ENCODE results near the gene DEPDC5.
"Not testable (repeated sequence)": the region's sequence is repeated elsewhere in the genome, so short reads cannot be mapped to it uniquely, and the experiment has no call there.

The DEPDC5 gene

DNA sequence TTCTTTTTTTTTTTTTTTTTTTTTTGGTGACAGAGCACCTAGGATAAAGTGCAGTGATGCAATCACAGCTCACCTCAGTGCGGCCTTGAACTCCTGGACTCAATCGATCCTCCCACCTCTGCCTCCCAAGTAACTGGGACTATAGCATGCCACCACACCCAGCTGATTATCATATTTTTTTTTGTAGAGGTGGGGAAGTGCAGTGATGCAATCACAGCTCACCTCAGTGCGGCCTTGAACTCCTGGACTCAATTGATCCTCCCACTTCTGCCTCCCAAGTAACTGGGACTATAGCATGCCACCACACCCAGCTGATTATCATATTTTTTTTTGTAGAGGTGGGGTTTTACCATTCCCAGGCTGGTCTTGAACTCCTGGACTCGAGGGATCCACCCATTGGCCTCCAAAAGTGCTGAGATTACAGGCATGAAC, 61.6 kb downstream of the DEPDC5 start:
- not testable (repeated sequence) for DNase-seq (ENCODE audit: low read depth)

DNA sequence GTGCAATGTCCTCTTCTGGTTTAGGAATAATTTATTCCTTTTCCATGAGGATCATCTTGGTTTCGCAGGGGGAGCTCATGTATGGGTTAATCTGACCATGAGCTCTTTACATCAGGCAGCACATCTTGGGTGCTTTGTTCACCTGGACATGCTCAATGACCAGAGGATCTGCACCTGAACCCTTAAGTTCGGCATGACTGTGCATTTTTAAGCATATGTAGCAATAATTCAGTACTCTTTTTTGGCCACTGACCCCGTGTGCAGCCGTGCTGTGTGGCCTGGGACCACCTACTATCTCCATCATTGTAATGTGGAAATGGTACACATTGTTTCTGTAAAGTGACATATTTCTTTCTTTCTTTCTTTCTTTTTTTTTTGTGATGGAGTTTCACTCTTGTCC, 62.9 kb downstream of the DEPDC5 start:
- DNase-seq (ENCODE audit: low read depth) = no peak

DNA sequence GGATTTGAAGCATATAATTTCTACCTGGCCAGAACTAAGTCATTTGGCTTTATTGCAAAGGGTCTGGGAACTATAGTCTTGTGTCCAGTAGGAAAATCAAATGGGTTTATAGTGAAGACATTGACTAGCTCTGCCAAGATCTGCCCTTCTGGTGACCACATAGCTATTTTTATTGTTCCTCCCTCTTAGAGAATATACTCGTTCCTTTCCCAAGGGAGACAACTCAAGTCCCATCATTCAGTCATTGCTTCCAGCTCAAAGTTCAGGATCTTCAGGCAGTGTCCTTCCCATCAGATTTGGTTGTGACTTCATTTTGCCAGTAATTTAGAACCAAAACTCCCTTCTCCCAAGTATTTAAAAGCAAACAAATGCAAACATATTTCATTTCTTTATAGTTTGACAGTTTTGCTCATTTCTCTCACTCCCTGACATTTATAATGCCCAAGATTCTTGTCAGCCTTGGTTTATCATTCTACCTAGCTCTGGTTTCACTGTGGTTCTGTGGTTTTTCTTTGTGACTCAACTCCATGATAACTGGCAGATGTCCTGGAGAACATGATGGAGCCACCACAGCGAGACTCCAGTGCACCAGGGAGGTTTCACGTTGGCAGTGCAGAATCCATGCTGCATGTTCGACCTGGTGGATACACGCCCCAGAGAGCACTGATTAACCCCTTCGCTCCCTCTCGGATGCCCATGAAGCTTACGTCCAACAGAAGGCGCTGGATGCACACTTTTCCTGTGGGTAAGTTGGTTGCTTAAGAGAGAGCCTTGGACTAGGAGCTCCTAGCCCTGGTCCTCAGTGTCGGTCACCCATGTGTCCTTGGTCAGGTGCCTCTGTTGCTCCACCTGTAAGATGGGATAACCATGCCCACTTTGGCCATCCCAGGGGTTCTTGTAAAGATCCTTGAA, 64.9 kb downstream of the DEPDC5 start:
- DNase-seq (ENCODE audit: low read depth) = peak; percentile 0

DNA sequence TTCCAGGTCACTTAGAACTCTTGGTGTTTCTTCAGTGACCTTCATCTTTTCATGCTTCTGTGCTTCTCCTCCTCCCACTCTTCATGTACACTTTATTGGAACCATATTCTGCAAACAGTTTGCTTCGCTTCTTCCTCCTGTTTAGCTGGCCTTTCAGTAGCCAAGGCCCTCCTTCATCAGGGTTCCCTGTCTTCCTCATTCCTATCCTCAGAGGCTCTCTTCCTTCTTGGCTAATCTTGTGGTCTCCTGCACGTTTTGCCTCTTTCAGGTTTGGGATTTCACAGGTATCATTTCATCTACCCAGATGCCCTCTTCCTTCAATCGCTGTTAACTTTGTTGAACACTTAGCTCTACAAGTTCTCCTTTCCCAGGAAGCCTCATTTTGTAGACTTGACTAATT, 66.8 kb downstream of the DEPDC5 start:
- DNase-seq (ENCODE audit: low read depth) = no peak

DNA sequence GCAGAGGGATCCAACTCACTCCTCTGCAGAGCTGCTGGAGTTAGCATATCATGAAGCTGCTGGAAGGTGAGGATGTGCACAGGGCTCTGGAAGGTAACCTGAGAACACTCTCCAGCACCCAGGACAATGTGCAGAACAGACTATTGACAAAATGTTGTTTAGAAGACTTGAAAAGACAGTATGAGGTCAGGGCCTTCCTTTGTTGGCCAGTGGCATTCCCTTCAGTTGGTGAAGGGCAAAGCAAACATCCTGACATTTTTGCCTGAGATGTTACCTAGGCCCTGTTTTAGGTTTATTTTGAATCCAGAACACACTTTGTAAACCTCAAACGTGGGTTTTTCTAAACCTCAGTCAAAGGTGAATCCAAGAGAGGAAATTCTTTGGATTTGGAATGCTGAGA, 67.8 kb downstream of the DEPDC5 start:
- DNase-seq (ENCODE audit: low read depth) = no peak

DNA sequence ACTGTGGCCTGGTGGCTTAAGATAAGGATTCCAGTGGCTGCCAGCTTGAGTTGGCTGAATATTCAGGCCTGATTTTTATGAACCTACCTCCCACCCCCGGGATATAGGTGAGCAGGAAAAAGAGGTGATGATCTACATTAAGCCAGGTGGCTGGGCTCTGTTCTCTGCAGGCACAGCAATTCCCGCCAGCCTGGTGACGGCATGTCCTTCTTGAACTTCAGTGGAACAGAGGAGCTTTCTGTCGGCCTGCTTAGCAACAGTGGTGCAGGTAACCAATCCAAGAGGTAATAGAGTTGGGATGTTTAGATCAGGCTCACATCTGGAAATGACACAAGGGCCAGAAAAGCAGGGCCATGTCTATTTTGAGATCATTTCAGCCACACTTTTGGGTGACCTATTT, 68.7 kb downstream of the DEPDC5 start:
- DNase-seq (ENCODE audit: low read depth) = no peak

DNA sequence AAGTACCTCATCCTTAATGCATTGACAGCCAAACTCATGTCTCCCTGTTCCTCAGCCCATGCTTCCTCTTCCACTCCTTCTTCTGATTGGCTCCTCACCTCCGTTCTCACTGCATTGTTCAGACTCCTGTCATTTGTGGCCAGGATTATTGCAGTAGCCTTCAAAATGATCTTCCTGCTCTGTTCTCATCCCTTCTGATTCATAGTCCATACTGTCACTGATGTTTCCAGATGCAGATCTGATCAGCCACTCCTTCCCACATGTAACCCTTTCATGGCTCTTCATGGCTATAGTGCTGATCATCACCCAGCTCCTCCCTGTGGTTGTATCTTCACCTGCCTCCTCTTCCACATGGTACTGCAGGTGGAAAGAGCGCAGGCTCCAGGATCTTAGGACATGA, 71.7 kb downstream of the DEPDC5 start:
- no peak for DNase-seq (ENCODE audit: low read depth)

DNA sequence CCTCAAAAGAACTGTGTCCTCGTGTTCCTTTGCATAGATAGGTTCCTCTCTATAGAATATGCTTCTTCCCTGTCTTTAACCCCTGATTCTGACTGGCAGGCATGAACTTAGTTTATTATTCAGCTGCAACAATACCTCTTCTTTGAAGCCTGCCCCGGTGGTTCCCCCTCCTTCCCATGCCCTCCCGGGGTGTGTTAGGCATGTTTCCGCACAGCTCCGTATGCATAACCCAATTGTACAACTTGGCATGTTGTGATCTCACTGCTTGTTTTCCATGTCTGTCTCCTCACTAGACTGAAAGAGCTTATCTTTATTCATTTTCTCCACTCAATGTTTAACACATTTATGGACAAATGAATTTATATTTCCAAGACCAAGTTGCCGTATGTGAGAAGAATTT, 72.6 kb downstream of the DEPDC5 start:
- no peak for DNase-seq (ENCODE audit: low read depth)

DNA sequence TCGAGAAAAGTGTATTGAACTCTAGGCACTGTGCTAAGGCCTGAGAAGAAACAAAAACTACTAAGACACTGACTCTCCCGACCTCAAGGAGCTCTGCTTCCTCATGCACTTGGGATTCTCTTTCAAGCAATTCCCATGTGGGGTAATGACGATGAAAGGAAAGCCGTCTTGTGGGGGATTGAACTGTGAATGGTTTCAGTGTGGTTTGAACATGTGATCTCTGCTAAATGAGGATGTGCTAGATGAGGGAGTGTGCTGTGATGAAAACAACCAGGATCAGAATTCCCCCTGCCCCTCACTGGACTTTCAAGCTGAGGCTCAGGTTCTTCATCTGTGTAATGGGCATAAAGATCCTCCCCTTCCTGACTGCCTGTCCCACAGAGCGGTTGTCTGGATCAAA, 74.9 kb downstream of the DEPDC5 start:
- no peak for DNase-seq (ENCODE audit: low read depth)

DNA sequence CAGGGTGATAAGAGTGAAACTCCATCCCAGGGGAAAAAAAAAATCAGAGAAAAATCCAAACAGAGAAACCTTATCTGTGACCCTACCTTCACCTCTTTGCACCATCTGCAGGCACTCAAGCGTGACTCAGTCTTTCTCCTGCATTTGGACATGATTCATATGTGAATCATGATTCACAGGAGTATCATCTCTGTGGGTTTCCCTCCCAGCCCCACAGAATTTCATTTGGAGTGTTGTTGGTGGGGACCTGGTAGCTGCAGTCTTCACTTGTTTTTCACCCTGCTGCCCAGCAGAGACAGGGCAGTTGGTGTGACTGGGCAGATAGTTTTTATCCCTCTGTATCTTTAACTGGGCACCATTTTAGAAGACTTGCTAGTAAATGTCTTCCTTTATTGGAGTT, 75.7 kb downstream of the DEPDC5 start:
- peak; percentile 65 for DNase-seq (ENCODE audit: low read depth)

DNA sequence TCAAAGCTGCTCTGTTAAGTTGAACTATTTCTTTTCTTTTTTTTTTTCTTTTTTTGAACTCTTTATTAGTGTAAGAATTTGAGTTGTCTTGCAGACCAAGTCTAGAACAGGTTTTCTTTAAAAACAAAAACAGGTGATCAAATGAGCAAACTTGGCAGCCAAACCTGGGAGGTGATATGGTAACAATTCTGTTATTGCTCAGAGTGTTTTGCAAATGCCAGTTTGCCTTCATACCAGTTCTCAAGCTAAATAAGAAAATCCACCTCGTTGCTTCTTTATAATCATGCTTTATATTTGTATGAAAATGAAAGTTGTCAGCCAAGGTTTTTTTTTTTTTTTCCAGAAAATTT, 76.9 kb downstream of the DEPDC5 start:
- no peak for DNase-seq (ENCODE audit: low read depth)

DNA sequence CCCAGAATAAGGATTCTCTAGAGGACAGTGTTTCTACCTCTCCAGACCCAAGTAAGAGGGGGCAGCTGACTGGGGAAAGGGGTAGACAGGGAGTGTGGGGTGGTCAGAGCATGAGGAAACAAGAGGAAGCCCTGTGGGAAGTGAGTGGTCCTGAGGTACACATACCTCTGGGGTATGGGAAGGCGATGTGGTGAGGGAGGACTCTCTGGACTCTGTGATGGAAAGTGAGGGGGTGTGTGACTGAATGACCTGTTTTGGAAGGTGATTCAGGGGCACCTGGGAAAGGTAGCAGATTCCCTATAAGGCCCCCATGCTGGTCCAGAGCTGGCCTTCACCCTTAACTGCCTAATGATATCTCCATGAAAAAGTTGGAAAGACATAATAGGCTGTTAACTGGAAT, 80.1 kb downstream of the DEPDC5 start:
- DNase-seq (ENCODE audit: low read depth) = no peak

DNA sequence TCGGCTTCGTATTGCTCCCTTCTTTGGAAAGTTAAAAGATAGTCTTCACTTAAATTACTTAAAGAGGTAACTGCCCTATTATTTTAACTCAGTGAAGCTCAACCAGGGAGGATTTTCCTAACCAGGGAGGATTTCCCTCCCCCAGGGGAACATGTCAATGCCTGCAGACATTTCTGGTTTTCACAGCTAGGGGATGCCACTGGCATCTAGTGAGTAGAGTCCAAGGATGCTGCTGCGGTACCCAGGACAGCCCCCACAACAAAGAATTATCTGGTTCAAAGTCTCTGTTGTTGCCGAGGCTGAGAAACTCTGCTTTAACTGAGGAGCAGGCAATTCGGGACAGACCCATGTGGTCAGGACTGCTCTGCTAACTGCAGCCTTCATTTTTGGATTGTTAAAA, 82.2 kb downstream of the DEPDC5 start:
- no peak for DNase-seq (ENCODE audit: low read depth)

DNA sequence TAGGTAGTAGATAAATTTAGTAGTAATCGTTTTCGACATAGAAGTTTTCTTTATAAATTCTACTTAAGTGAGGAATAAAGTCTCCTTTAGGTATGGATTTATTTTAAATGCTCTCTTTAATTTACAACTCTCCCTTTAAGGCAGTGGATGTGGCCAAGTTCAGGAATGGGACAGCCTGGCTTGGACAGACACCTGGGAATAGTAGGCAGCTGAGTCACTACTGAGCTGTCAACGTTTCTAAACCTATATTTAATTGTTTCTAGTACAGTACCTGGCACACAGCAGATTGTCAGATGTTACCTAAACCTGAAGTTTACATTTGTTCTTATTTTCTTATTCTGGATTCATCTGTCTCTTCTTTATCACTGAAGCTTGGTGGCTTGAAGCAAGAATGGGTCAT, 85.1 kb downstream of the DEPDC5 start:
- no peak for DNase-seq (ENCODE audit: low read depth)

DNA sequence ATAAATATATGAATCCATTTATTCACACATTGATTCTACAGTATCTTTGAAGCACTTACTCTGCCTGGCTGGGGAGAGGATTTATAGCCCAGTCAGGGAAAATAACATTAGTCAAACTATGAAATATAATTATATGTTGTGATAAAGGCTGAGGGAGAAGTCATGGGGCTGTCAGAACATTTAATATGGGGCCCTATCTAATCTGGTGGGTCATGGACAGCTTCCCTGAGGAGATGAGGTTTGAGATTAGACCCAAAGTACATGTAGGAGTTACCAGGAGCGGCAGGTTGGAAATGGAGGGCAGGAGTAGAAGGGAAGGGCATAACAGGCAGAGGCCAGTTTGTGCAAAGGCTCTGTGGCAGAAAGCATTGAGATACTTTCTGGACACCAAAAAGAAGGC, 86.2 kb downstream of the DEPDC5 start:
- no peak for DNase-seq (ENCODE audit: low read depth)

DNA sequence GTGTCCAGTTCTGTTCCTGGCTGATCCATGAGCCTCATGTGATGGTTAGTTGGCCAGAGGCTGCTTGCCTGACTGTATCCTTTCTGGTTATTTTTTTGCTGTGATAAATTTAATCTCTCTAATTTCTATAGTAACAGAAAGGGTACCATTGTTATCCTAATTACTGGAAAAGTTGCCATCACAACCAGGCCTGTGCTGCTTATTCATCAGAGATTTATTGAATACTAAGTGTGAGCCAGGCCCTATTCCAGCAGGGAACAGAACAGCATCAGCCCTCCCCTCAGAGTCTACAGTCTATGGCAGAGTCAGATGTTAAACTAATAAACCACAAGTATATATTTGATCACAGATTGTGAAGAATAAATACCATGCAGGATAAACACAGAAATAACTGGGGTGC, 86.8 kb downstream of the DEPDC5 start:
- no peak for DNase-seq (ENCODE audit: low read depth)

DNA sequence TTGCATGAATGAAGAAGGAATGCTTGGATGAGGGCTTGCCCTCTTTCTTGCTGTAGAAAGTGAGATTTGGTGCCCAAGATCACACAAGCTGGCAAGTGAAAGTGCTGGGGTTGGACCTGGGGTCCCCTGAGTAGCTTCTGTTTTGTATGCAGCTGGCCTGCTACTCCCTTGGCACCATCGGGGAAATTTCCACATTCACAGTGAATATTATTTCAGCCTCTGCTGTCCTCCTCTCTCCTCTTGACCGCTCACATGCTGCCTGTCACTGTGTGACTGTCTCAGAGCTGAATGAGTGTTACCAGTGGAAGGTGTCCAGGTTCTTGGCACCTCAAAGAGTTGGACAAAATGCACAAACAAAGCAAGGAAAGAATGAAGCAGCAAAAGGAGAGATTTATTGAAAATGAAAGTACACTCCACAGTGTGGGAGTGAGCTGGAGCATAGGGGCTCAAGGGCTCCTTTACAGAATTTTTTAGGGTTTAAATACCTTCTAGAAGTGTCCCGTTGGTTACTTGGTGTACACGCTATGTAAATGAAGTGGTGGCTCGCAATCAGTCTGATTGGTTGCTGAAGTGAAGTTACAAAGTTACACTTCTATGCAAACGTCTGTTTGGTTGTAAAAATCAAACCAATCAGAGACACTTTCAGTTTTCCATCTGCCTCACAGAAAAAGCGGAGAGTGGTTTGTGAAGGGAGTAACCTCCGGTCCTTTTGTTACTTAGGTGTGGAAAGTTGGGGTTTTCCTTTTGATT, 87.4 kb downstream of the DEPDC5 start:
- no peak for DNase-seq (ENCODE audit: low read depth)

DNA sequence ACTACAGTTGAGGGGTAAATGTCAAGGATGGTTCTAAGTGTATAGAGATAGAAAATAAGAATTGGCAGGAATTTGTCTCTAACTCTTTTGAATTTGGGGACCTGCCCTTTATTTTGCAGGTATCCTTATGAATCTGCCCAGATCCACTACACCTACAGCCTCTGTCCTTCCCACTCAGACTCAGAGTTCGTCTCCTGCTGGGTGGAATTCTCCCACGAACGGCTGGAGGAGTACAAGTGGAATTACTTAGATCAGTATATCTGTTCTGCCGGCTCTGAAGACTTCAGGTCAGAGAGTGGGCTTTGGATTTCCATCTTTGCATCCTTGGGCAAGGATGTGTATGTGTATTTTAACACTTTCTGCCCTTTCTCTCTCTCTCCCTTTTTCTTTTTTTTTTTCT, 89.7 kb downstream of the DEPDC5 start:
- DNase-seq (ENCODE audit: low read depth) = no peak

DNA sequence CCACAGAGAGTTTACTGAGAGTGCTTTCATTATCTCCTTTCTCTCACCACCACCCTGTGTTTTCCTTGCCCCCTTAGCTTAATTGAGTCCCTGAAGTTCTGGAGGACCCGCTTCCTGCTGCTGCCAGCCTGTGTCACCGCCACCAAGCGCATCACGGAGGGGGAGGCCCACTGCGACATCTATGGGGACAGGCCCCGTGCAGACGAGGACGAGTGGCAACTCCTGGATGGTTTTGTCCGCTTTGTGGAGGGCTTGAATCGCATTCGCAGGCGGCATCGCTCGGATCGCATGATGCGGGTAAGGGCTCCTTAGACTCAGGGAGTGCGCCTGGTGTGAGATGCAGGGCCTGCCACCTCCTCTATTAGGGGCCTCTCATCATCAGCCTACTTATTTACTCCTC, 91.1 kb downstream of the DEPDC5 start:
- no peak for DNase-seq (ENCODE audit: low read depth)

DNA sequence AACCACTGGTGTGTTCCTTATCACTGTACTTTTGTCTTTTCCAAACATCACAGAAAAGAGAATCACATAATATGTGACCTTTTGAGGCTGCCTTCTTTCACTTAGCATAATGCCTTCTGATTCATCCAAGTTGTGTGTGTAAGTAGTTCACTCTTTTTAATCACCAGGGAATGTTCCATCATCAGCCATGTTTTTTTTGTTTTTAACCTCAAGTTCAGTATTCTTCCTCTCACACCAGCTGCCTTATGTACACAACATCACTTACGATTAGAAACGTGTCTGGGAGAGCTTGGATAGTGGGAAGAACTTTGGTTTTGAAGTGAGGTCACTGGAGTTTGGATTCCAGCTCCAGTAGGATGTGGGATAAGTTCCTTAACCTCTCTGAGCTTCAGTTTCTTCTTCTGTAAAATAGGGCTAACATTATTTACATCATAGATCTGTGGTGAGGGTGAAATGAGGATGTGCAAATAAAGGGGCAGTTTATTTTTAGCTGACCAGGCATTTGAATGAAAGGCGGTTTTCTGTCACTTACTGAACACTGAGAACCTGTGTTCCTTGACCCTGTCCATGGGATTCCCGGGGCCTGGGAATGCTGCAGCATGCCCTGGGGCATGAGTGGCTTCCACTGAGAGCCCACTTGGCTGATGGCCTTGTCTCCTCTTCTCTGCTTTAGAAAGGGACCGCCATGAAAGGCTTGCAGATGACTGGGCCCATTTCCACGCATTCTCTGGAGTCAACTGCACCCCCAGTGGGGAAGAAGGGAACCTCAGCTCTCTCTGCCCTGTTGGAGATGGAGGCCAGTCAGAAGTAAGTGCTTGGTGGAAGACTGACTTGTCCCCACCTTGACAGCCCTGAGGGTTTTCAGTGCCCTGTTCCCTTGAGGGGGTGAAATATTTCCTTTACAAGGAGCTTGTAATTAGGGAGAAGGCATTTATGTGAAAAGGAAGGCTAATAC, 92.6 kb downstream of the DEPDC5 start:
- no peak for DNase-seq (ENCODE audit: low read depth)

DNA sequence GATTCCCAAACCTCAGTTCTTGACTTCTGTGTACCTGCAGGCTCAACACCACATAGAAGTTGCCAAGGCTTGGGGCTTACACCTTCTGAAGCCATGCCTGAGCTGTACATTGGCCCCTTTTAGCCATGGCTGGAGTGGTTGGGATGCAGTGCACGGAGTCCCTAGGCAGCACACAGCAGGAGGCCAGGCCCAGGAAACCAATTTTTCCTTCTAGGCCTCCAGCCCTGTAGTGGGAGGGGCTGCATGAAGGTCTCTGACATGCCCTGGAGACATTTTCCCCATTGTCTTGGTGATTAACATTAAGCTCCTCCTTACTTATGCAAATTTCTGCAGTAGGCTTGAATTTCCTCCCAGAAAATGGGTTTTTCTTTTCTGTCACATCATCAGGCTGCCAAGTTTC, 94.6 kb downstream of the DEPDC5 start:
- DNase-seq (ENCODE audit: low read depth) = no peak

DNA sequence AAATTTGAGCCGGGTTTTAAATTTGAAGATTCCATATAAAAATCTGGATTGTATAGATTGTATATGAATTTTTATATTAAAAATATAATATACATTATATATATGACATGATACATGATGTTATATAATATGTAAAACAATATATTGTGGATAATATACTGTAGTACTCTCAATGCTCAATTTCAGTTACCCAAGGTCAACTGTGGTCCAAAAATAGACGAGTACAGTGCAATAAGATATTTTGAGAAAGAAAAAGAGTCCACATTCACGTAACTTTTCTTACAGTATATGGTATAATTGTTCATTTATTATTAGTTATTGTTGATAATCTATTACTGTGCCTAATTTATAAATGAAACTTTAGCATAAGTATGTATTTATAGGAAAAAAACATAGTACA, 96.3 kb downstream of the DEPDC5 start:
- no peak for DNase-seq (ENCODE audit: low read depth)

Data from fibroblast of the conjunctiva (primary cell).